Measurements from ENCODE around the gene PGPEP1.
"Not testable (repeated sequence)": the region's sequence is repeated elsewhere in the genome, so short reads cannot be mapped to it uniquely, and the experiment has no call there.

Gene PGPEP1

DNA sequence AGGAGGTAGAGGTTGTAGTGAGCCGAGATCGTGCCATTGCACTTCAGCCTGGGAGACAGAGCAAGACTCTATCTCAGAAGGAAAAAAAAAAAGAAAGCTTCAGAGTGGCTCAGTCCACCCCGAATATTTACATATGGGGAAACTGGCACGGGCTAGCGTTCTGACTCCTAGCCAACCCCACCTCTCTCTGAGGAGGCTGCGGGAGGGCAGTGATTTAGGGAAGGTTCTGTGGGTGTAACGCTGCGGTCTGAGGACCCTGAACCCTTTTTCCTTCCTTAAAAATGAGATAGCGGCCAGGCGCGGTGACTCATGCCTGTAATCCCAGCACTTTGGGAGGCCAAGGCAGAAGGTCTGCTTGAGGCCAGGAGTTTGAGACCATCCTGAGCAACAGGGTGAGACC is 52.0 kb downstream of the PGPEP1 start:
- DNase-seq: no peak

DNA sequence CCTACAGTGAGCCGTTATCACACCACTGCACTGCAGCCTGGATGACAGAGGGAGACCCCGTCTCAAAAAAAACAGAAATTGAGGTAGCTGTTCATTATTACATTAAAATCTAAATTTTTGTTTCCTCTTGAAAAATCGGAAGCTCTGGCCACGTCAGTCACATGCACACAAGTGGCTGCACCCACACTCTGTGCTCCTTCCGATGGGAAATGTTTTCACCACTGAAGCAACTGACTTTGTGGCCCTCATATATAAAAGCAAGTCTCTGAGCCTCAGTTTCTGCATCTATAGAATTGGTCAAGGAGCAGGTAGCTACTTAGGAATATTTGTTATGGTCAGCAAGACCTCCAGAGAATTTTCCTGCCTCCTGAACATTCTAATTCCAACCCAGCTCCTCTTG is 52.5 kb downstream of the PGPEP1 start:
- DNase-seq: no peak

DNA sequence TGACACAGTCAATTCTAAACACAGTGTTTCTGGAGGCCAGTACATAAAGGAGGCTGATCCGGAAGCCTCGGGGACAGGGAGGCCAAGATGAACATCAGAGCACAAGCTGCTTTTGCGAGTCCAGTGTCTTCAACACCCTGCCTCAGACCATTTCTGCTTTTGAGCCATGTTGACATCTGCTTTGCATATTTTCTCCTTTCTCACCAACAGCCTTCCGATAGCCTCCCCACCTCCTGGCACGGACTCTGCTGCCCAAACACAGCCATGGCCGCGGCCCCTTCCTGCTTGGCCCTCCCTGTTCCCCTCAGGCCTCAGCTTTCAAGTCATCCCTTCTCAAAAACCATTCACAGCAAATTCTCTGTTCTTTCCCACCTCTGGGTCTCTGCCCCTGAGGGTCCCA is 53.4 kb downstream of the PGPEP1 start:
- DNase-seq: no peak

DNA sequence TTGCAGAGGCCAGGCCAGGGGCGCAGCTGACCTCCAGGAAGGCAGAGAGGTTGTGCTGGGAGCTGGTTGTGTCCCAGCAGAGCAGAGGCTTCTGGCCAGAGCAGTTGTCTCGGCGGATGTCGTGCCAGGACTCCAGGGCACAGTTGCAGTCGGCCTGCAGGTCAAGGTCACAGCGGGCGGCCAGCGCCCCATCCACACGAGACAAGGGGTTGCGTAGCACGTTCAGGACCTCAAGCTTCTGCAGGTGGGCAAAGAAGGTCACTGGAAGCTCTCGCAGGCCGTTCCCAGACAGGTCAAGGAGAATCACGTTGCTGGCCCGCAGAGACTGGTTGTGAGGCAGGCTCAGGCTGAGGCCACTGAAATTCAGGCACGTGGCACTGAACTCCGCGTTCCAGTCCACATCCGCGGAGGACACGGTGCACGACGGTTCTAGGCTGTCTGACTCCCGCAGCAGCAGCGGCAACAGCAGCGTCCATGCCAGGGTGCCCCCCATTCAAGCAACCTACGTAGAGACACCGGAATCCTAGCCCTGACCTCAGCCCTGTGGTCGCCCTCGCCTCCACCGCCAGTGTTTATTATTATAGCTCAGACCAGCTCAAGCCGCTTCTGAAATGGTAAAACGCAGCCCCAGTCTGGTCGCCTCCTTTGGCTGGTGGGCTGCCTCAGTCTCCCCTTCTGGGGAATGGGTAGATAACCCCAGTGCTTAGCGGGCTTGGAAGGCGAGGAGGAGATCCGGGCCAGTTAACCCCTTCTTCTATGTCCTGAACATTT is 56.3 kb downstream of the PGPEP1 start:
- no peak for DNase-seq

DNA sequence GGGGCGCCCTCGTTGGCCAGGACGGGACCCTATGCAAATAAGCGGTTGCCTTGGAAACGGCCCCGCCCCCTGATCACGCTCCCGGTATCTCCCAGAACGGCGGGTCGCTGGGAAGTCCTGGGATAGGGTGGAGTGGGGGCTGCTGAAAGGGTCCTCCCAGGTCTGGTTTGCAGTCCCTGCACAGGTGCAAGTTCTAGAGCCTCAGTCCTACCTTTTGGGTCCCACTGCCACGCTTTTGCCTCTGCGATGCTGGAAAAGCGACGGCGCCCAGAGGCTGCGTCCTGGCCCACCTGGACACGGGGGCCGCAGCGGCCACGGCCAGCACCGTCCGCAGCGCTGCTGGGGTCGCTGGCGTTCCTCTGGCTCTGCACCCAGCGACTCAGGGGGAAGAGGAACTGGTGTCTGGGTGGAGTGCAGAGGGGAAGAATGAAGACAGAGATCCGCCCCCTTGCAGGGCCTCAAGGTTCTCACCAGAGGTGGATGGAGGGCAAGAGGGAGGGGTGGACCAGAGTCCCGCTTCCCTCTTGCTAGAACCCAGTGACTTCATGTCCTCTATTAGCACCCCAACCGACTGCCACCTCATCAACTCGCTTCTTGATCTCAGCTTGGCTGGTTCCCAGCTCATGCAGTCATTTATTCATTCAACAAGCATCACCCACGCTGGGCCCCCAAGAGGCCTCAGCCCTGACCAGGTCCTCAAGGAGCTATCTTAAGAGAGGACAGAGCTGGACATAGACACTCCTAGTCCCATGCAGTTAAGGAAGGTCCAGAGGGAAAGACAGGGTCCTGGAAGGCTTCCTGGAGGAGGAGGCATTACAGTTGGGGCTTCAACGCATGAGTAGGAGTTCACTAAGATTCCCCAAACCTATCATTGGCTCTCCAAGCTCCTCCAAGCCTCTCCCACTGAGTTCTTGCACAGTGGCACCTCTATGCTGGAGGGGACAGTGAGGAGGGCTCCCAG is 57.1 kb downstream of the PGPEP1 start, which contains the start of gene LRRC25:
LRRC25 (minus strand) TSS at position 381 of the 961 bp plus-strand sequence. CDS start 659 bp downstream, outside the sequence.
- DNase-seq: no peak

DNA sequence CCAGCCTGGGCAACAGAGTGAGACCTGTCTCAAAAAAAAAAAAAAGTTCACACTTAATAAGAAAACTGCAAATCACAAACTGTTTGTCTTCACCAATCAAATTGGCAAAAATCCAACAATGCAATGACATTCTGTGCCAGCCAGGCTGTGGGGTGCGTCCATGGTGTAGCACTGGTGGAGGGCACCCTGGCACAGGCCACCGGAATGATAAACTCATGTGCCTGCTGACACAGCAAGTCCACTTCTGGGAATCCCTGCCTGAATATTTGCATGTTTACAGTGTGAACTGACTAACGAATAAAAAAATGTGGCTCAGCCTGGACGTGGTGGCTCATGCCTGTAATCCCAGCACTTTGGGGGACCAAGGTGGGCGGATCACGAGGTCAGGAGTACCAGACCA is 58.6 kb downstream of the PGPEP1 start:
- no peak for DNase-seq

DNA sequence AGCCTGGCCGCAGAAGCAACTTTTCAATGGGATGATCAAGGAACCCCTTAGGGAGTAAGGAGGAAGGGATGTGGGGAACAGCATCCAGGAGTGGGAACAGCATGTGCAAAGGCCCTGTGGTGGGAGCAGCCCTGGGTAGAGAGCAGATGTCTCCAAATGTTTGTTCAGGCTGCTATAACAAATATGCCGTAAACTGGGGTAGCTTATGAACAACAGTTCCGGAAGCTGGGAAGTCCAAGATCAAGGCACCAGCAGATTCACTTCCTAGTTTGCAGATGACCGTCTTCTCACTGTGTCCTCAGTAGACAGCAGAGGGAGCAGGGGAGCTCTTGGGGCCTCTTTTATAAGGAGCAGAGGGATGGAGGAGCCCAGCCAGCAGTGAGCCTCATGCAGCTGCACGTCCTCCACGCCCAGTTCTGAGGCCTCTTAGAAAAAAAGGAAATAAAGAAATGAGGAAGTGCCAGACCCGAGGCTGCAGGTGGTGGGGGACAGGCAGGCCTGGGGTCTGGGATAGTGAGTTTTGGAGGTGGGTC is 61.2 kb downstream of the PGPEP1 start:
- no peak for DNase-seq

DNA sequence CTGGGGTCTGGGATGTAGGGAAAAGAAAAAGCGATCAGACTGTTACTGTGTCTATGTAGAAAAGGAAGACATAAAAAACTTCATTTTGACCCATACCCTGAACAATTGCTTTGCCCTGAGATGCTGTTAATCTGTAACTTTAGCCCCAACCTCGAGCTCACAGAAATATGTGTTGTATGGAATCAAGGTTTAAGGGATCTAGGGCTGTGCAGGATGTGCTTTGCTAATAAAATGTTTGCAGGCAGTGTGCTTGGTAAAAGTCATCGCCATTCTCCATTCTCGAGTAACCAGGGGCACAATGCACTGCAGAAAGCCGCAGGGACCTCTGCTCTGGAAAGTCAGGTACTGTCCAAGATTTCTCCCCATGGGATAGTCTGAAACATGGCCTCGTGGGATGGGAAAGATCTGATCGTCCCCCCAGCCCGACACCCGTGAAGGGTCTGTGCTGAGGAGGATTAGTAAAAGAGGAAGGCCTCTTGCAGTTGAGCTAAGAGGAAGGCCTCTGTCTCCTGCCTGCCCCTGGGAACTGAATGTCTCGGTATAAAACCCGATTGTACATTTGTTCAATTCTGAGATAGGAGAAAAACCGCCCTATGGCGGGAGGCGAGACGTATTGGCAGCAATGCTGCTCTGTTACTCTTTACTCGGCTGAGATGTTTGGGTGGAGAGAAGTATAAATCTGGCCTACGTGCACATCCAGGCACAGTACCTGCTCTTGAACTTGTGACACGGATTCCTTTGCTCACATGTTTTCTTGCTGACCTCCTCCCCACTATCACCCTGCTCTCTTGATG is 62.3 kb downstream of the PGPEP1 start:
- DNase-seq: not testable (repeated sequence)

DNA sequence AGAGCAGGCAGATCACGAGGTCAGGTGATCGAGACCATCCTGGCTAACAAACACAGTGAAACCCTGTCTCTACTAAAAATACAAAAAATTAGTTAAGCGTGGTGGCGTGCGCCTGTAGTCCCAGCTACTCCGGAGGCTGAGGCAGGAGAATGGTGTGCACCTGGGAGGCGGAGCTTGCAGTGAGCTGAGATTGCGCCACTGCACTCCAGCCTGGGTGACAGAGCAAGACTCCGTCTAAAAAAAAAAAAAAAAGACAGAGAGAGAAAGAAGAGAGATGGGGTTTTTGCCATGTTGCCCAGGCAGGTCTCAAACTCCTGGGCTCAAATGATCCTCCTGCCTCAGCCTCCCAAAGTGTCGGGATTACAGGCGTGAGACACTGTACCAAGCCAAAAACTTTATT is 65.4 kb downstream of the PGPEP1 start:
- not testable (repeated sequence) for DNase-seq

DNA sequence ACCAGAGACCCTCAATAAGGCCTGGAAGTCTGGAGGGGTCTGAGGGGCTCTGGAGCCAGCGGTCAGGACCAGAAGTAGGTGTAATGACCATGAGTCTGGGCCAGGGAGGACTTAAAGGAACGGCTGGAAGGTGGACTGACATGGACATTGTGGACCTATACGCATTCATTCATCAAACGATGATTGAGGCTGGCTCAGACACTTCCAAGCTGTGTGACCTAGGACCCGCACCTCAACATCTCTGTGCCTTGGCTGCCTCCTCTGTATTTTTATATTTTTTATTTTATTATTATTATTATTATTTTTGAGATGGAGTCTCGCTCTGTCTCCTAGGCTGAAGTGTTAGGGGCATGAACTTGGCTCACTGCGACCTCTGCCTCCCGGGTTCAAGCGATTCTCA is 66.4 kb downstream of the PGPEP1 start:
- no peak for DNase-seq

DNA sequence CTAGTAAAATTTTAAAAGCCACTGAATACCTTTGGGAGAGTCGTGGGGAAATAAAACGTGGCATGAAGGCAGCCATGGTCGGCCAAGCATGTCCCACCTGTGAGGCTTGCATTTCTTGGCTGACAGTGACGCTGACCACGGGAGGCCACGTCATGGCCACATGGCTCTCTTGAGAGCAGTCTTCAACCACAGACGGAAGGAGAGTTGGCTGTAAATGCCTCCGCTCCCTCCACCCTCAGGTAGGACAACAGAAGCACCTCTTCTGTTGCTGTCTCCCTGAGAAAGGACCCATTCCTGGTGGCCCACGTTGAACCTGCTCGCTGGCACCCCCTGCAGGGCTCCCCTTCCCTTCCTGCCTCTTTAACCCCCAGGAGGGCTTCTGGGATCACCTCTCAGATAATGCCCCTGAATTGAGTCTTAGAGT is 67.7 kb downstream of the PGPEP1 start:
- no peak for DNase-seq

DNA sequence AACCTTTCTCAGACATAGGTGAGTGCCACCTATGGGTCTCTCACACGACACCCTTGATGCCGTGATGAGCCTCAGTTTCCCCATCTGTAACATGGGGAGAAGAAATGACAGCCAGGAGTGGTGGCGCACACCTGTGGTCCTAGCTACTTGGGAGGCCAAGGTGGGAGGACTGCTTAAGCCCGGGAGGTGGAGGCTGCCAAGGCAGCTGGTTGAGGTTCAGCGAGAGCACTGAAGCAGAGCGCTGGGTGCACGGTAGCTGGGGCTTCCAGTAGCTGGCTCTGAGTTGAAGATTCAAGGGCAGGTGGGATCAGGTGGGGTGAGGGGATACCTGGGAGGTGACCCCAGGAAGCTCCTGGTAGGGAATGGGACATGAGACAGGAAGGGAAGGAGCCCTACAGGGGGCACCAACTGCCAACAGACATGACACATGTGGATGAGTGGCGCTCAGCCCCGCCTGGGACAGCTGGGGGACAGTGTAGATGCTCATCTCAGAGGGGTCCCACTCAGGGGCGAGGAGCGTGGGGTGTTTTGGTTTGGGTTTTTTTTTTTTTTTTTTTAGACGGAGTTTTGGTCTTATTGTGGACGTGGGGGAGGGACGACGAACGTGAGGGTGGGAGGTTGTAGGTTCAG is 72.3 kb downstream of the PGPEP1 start:
- DNase-seq: no peak

DNA sequence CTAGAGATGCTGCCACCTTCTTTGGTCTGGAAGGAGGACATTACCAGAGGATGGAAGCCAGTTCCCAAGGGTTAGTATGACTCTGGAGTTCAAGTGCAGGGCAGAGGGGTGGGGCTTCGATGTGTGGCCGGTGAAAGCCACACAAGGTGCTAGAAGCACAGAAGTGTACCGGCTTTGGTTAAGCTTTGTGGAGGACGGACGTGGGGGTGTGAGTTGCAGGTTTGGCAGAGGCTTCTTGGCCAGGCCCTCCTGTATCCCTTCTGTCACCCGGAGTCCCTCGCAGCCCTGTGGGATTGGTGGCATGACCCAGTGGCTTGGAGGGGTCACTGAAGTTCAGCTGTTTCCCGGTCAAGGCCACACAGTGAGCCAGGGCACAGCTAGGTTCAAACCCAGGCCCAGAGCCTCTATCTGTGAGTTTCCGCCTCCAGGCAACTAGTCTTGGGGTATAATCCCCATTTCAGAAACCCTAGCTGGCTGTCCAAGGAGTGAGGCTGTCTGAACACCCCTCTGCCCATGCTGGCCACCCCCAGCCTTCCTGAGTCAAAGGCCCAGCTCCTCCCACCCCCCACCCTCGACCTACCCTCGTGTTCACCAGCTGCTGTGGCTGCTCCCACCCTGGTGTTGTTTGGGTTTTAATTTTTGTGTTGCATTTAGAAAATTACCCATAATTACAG is 74.2 kb downstream of the PGPEP1 start:
- no peak for DNase-seq

DNA sequence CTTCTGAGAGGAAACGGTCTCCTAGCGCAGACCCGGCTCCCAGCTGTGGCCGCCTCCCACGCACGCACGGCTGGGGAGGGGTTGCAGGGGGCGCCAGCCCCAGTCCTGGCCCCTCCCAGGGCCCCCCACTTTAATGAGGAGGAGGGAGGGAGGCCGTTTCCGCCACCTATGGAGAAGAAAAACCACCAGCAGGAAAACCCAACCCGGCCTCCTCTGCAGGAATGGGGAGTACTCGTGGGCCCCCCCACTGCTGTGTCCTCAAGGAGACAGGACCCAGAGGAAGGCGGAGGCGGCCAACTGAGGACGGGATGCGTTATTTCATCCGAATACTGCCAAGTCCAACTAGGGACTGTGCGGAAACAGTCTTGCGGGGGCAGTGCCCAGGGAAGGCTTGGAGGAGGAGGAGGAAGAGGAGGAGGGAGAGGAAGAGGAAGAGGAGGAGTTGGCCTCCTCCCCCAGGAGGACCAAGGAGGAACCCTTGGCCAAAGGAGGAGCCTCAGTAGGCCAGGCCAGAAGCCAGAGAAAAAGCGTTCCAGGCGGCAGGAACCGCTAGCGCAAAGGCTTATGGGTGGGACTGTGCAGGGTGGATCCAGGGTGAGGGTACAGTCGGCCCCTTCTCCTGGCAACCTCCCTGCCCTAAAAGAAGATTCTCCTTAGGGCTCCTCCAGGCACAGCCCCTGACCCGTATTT is 74.9 kb downstream of the PGPEP1 start:
- DNase-seq: peak in 1 of 5 donors; percentile 2

DNA sequence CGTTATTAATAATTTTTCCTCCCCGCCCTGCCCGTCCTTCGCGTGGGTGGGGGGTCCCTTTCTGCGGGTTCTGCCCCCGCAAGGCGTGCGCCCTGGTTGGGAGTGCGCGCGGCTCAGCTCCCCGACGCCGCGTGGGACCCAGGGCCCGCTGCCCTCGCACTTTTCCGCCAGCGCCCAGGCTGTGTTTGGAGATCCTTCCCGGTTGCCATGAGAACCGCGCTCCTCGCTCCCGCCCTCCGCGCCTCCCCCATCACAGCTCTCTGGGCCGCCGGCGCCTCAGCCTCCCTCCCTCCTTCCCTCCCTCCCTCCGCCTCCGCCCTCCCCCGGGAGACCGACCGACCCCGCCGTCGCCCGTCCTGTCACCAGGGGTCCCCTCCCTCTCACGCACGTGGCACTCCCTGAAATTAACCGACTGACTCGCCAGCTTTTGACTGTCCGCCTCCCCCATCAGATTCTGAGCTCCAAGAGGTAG is 76.4 kb downstream of the PGPEP1 start:
- DNase-seq: peak; percentile 59 to 71 (median 65)

DNA sequence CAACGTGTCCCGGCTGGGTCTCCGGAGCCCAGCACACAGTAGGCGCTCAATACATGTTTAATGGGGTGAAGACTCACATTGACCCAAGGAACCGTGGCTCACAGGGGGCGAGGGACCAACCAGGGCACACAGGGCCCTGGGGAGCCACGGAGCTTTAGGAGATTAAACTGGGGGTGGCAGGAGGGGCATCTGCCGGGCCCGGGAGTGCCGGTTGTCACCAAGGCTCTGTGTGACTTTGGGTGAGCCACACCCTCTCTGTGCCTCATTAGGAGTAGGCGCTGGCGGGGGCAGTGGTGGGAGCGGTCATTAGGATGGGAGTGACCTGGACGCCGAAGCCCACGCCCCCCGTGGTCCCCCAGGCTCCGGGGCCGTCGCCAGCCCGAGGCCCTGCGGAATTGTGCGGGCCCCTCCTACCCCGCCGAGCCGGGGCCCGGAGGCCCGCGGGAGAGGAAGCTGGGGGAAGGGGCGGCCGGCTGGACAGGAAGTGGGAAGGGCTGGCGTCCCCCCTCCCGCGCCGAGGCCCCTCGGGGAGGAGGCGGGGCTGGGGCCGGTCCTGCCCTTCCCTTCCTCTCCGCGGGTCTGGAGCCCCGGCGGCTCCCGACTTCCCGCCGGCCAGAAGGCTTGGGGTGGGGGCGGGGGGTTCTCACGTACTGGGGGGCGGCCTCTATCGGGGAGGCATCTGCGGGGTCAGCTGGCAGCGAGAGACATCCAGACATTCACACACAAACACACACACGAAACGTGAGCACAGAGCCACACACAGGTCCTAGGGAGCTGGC is 77.0 kb downstream of the PGPEP1 start:
- peak in 2 of 5 donors; percentile 33 to 49 for DNase-seq

DNA sequence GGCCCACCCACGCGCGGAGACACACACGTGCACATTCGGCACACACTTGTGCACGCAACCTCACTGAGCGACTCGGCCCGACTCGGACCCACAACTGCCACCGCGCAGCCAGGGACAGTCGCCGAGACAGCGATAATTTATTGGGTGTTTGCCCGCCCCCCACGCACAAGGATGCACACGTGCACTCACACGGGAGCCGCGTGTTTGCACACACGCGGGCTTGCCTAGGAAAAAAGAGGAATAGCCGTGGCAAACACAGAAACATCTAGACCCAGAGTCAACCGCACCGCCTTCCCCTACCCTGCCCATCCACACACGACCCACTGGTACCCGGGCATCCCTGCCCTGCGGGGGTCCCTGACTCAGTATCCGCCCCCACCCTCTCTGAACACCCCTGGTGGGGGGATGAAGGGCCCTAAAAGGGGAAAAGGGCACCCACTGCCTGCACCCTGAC is 77.7 kb downstream of the PGPEP1 start:
- peak in 1 of 5 donors; percentile 34 for DNase-seq

DNA sequence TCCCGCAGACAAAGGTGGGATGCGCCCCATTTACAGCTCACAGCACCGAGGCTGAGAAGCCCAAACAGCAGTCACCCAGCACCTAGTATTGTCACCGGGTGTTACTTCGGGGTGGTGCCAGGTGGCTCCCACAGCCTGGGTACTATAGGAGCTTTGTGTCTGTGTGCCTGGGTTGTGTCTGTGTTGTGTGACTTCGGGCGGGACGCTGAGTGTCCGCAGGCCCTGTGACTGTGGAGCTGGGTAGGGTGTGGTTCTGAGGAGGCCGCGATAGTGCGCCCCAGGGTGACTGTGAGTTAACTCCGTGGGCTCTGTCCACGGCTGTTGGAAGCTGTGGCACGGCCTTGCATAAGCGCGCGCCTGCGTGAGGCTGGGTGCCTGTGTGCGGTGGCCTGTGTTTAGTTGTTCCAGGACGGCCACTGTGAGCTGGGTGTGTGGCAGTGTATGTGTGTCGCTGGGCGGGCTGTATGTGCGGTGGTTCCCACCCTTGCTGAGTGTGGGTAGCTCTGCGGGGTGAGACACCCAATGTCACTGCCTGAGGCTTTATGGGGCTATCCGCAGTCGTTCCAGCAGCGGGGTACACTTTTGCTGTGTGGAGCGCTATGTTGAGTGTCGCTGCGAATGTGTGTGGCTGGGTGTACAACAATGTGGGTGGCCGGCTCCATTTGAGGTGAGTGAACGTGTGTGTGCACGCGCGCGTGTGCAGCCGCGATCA is 78.2 kb downstream of the PGPEP1 start:
- DNase-seq: no peak

DNA sequence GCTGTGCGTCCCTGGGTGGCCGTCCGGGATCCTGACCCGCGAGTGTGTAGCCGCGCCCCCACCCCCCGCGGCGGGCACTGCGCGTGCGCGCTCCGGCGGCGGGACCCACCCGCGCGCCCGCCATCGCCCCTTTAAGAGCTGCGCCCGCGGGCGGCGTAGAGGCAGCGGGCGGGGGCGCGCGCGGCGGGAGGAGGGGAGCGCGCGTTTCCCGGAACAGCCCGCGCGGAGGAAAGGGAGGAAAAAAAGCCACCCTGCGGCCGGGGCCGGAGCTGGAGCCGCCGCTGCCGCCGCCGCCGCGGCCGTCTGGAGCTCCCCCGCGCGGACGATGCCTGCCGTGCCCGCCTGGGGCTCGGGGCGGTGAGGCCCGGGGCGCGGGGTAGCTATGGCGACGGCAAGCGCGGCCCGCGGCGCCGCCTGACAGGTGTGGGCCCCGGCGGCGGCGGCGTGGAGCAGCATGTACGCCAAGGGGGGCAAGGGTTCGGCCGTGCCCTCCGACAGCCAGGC is 78.8 kb downstream of the PGPEP1 start, which contains the start of gene SSBP4:
SSBP4 (plus strand) TSS at position 204 of the 504 bp plus-strand sequence; CDS start at position 455, 251 bp downstream.
- DNase-seq: peak; percentile 60 to 81 (median 65)

Data from T-helper 1 cell (primary cell).